ENCODE data around the gene LEFTY1. TPM values are rescaled to one million over a fixed set of nuclear protein-coding genes. Genes with fewer than 3 reads are reported as not detected.

LEFTY1 gene
- total and polyA plus RNA-seq, 2 donors (not counting 1 experiment from before 2014, with no cell fraction given): 0.07 TPM; not detected in 1

GRCh38 chr1:225874431-225874830, 14.5 kb downstream of the LEFTY1 start:
- Histone ChIP-seq H3K4me3 (ENCODE audit: control extremely low read depth in 1 of 5, extremely low read depth in 1 of 5, insufficient read depth in 1 of 5, low read depth in 2 of 5, low read length in 4 of 5) (no peak overlapping the region), H3K9me3 (ENCODE audit: control extremely low read depth in 1 of 3, control insufficient read depth in 2 of 3, insufficient read depth in 1 of 3, low read length in 2 of 3) (no peaks in the 10 kb centered on the region), H3K4me2 (replicated peaks; ENCODE audit: low read depth, low read length, poor library complexity, severe bottlenecking) (no peak overlapping the region), H3K4me1 (ENCODE audit: control insufficient read depth in 2 of 2, insufficient read depth in 2 of 2, low read length in 2 of 2) (peaks cover 11 to 13% of the 10 kb centered on the region in 2 donors), H3K36me3 (replicated peaks in 1 of 2; ENCODE audit: control extremely low read depth in 1 of 2, control insufficient read depth in 1 of 2, extremely low read depth in 1 of 2, insufficient read depth in 2 of 2, low read length in 1 of 2) (peaks cover 0 to 75% of the 10 kb centered on the region in 2 experiments), H3K27me3 (replicated peaks in 1 of 4; ENCODE audit: control extremely low read depth in 1 of 4, control insufficient read depth in 3 of 4, insufficient read depth in 4 of 4, low read length in 3 of 4) (no peaks in the 10 kb centered on the region), H2AFZ (ENCODE audit: insufficient read depth, low read depth, low read length, poor library complexity, severe bottlenecking) (no peak overlapping the region), H3K27ac (ENCODE audit: low read length in 2 of 2) (no peak overlapping the region), H4K20me1 (ENCODE audit: control insufficient read depth, insufficient read depth, low read length, poor library complexity, severe bottlenecking) (peaks cover 71% of the 10 kb centered on the region), H3K9ac (ENCODE audit: low read length) (no peak overlapping the region), H3K79me2 (ENCODE audit: control insufficient read depth, insufficient read depth, low read length) (peaks cover 41% of the 10 kb centered on the region)
- ChIA-PET POLR2A (no interaction called here), CTCF (no interaction called here)
- Mint-ChIP-seq H3K4me3 (no peak overlapping the region), H3K27me3 (no peaks in the 10 kb centered on the region), H3K9me3 (ENCODE audit: insufficient read depth) (no peaks in the 10 kb centered on the region), H3K27ac (no peak overlapping the region), H3K4me1 (peaks cover 21% of the 10 kb centered on the region)
- TF ChIP-seq EZH2 (IDR thresholded peaks at IDR 0.05; ENCODE audit: borderline replicate concordance, insufficient read depth, low read depth, low read length, poor library complexity, severe bottlenecking) (no peak), CTCF (IDR thresholded peaks at IDR 0.05) (no peak)
- ATAC-seq (ENCODE audit: low read depth) (no peak), DNase-seq (no peak)
- intact Hi-C loops (cut with micrococcal nuclease): no loop called here
- WGBS (ENCODE audit: insufficient coverage): 96% methylated on average over 9 of the region's 11 CpGs

GRCh38 chr1:225873281-225873850, 15.6 kb downstream of the LEFTY1 start:
- Mint-ChIP-seq H3K9me3 (ENCODE audit: insufficient read depth) (no peaks in the 10 kb centered on the region), H3K4me3 (no peak overlapping the region), H3K27ac (no peak overlapping the region), H3K4me1 (peaks cover 10% of the 10 kb centered on the region), H3K27me3 (no peaks in the 10 kb centered on the region)
- 98% methylated on average over 10 of the region's 10 CpGs for WGBS (ENCODE audit: insufficient coverage)
- DNase-seq: no peak
- Histone ChIP-seq H2AFZ (ENCODE audit: insufficient read depth, low read depth, low read length, poor library complexity, severe bottlenecking) (no peak overlapping the region), H3K79me2 (ENCODE audit: control insufficient read depth, insufficient read depth, low read length) (peaks cover 30% of the 10 kb centered on the region), H4K20me1 (ENCODE audit: control insufficient read depth, insufficient read depth, low read length, poor library complexity, severe bottlenecking) (peaks cover 60% of the 10 kb centered on the region), H3K27ac (ENCODE audit: low read length in 2 of 2) (no peak overlapping the region), H3K27me3 (replicated peaks in 1 of 4; ENCODE audit: control extremely low read depth in 1 of 4, control insufficient read depth in 3 of 4, insufficient read depth in 4 of 4, low read length in 3 of 4) (no peaks in the 10 kb centered on the region), H3K4me3 (ENCODE audit: control extremely low read depth in 1 of 5, extremely low read depth in 1 of 5, insufficient read depth in 1 of 5, low read depth in 2 of 5, low read length in 4 of 5) (no peak overlapping the region), H3K4me1 (ENCODE audit: control insufficient read depth in 2 of 2, insufficient read depth in 2 of 2, low read length in 2 of 2) (peaks cover under 1 to 3% of the 10 kb centered on the region in 2 donors), H3K4me2 (replicated peaks; ENCODE audit: low read depth, low read length, poor library complexity, severe bottlenecking) (no peak overlapping the region), H3K9ac (ENCODE audit: low read length) (no peak overlapping the region), H3K36me3 (replicated peaks in 1 of 2; ENCODE audit: control extremely low read depth in 1 of 2, control insufficient read depth in 1 of 2, extremely low read depth in 1 of 2, insufficient read depth in 2 of 2, low read length in 1 of 2) (peaks cover 1 to 82% of the 10 kb centered on the region in 2 experiments), H3K9me3 (ENCODE audit: control extremely low read depth in 1 of 3, control insufficient read depth in 2 of 3, insufficient read depth in 1 of 3, low read length in 2 of 3) (no peaks in the 10 kb centered on the region)
- CTCF ChIA-PET: no interaction called here
- TF ChIP-seq EZH2 (IDR thresholded peaks at IDR 0.05; ENCODE audit: borderline replicate concordance, insufficient read depth, low read depth, low read length, poor library complexity, severe bottlenecking) (no peak), CTCF (IDR thresholded peaks at IDR 0.05) (no peak)
- no peak for ATAC-seq (ENCODE audit: low read depth)
- POLR2A ChIA-PET: no interaction called here
- intact Hi-C loops (cut with micrococcal nuclease): no loop called here
